IPS DF 4.7 (cell line): Measurements from ENCODE around the gene NEUROG1.
"Not testable (repeated sequence)": the region's sequence is repeated elsewhere in the genome, so short reads cannot be mapped to it uniquely, and the experiment has no call there.

Experiments
- DNase-seq: peaks from one replicate; pipeline ENCODE4 v3.0.0-alpha.2; 2013; ENCODE audit warnings: low spot score; ENCODE audit errors: extremely low read depth

NEUROG1 gene

DNA sequence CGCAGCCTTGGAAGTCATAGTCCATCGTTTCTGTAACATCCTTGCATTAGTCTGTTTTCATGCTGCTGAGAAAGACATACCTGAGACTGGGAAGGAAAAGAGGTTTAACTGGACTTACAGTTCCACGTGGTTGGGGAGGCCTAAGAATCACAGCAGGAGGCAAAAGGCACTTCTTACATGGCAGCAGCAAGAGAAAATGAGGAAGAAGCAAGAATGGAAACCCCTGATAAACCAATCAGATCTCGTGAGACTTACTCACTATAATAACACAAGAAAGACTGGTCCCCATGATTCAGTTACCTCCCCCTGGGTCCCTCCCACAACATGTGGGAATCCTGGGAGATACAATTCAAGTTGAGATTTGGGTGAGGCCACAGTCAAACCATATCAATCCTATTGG, 40.2 kb downstream of the NEUROG1 start:
- not testable (repeated sequence) for DNase-seq

DNA sequence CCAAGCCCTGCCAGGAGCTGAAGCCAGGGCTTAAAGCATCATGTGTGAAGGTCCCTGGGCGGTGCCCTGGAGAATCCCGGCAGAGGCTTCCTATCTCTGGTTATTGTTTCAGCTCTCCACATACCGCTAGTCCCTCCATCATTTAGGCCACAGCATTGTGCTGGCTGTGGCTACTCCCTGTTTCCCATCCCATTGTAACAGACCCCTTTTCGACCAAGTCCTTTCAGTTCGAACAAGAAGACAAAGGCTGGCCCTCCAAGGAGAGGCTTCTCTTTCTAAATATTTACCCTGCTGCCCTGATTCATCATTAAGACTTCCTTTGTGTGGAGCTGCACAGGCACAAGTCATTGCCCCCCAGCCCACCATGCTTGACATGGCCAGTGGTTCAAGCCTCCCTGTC, 41.6 kb downstream of the NEUROG1 start:
- DNase-seq: no peak

DNA sequence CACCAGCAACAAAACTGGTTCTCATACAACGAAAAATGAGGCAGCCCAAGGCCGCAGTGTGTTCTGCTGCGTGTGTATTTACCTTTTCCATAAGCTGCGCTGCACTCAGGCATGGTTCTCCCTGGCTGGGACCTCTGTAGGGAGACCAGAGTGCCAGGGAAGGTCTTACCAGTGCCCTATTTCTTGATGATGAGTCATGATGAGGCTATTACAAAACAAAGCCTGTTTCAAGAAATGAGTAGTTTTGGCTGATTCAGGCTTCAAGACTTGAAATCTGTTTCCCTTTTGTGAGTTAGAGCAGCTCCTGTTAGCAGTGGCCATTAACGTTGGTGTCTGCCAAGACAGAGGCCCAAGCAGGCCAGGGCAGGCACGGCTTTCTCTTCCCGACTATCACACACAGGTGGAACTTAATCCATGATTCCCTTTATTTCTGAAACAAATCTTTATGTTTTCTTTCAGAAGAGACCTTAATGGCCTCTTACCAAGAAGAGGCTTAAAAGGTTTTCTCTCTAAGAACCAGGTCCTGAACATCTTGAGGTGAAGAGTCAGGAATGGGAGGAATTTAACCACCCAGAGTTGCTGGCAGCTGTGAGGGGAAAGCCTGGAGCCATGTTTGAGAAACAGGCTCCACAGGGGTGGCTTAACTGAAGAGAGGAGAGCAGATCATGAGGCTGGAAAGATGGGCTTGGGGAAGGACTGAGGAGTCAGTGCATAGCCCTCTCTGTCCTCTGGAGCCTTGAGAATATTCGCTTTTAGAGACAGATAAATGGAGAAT, 42.2 kb downstream of the NEUROG1 start:
- DNase-seq: no peak

DNA sequence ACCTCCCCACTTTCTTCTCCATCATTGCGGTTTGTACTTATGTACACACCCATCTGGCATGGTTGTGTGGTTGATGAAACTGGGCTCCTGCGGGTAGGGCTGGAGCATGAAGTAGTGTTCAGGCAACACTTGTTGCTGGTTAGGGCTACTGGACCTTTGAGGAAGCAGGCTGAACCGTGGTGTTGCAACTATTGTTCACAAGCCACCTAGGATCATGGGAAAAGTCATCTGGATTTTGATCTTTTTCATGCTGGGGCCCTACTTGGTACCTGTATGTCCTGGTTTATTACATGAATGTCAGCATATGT, 43.5 kb downstream of the NEUROG1 start:
- no peak for DNase-seq

DNA sequence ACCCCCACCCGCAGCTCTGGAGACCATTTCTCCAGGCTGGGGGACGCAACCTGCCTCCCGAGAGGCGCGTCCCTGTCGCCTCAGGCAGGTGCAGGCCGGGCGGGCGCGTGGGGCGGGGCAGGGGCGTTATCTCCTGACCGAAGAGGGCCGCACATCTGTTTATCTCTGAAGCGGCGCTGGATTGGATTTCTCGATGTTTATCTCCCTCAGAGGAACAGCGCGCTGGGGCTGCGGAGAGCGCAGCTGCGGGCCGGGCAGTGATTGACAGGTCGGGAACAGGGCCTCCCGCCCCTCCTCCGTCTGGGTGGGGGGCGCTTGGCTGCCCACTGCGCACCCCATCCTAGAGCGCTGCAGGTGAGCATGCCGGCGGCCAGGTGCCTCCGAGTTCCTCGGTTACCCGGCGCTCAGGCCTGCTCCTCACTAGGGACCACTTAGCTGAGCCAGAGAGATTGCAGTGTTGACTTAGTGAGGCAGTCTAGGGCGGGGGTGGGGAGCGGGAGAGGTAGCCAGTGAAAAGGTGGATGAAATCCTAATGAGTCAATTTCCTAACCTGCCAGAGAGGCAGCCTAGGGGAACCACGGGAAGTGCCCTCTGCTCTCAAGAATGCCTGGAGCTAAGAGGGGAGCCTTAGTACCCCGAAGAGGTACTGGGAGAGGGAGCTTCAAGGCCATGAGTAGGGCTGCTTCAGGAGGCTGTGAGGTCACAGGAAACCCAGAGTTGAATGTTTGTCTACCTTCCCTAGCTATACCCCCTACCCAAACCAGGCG, 44.0 kb downstream of the NEUROG1 start:
- DNase-seq: no peak

DNA sequence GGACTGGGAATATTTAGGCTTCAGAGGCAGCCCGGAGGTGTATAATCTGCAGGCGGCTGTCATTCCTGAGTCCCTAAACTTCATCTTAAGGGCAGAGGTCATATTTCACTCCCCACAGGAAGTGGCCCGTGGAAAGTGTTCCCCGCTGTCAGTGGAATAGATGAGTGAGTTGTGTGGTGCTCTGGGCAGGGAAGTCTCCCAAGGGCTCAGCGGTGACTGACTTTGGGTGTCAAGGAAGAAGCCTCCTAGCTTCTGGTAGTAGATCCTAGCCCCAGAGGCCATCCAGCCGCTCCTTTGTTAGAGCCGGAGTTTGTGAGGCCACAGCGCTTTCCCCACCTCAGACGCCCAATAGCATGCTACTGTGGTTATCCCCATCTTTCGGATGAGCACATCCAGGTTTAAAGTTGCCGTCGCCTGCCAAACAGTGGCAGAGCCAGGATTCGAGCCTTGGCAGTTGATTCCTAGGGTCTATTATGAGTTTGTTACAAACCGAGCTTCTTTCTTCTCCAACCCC, 44.7 kb downstream of the NEUROG1 start:
- no peak for DNase-seq

DNA sequence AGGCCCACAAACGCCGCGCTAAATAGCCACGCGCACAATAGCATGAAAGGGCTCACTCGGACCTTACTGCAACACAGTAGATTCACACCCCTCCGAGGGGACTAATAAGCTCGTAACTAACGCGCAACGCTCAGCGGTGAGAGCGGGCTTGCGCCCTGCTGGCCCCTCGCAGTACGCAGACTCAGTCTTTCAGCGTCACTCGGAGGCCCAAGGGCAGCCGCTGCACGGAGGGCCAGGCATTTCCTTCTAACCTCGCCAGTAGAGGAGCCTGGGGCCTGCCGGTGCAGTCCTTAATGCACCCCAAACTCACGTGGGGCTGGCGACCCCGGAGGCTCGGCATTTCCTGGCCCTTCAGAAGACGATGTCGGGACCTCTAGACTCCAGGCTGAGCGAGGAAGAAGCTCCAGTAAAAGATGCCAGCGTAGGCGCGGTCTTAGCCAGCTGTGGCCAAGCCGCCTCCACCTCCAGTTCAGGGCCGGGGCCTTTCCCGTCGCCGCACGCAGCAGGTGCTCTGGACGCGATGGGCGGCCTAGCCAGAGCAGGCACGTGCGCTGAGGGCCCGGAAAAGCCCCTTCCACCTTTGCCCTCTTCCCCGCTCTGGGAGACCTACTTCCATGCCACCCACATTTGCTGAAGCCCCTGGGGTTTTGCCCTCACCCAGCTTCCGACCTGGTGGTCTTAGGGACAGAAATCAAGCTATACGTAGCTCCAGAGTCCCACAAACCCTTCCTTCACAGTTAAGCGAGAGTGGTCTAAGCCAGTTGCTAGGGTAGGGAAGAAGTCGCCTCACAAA, 45.3 kb downstream of the NEUROG1 start:
- DNase-seq: no peak

DNA sequence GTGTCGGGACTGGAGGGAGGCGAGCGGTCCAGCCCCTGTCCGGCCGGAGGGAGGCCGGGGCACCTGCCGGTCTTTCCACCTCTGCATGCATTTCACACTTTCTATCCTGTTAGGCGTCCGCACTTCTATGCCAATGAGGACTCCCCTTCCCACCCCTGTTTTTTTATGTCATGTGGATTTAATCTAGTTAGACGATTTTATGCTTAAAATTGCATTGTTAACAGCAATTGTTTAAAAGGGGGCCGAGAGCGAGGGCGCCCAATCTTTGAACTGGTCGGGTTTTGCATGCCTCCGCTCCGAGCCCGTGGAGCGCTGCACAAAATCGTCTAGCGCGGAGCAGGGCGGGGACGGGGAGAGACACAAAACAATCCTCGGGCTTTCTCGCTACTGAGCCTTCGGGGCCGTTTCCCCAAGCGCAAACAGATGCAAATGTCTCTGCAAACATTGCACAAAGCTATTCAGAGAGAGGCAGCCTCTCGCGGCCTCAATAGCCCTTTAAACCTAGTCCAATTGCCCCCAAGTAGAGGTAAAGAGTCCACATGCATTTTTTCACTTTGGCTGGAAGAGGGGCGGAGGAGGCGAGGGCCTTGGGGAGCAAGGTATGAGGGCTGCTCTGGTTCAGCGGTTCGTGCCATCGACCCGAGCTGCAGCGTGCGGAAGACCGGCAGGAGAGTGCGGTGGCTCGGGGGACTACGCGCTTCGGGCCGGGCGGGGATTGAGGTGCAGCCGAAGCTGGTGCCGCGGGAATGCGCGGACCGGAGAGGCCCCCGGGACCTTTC, 46.1 kb downstream of the NEUROG1 start:
- DNase-seq: no peak

DNA sequence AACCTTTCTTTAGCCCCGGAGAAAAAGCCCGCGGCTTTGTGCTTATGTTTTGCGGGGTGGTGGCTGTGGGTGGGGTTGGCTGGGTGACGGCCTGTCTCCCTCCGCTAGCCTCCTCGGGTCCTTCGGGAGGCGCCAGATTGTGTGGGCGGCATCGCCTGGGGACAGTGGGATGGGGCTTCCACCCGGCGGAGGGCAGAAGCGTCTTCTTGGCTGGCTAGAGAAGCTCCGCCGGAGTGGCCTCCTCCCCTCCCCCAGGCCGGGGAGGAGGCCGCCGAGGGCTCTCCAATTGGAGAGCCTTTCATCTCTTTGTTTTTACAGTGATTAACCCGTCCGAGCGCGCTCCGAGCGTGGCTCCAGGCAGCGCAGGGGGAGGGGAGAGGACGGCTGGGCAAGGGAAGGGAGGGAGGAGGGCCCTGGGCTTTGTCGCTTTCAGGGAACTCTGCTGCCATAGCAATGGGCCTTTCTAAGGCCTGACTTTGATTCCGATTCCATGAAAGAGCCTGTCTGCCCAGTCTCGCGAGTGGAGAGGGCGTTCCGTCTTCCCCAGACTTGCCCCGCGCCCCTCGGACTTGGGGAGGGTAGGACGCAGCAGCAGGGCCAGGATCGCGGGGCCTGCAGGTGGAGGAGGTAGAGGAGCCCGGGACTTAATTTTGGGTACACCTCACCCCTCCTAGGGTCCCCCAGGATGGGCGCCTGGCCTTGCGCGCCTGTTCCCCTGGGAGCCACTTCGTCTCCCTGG, 46.9 kb downstream of the NEUROG1 start:
- DNase-seq: no peak

DNA sequence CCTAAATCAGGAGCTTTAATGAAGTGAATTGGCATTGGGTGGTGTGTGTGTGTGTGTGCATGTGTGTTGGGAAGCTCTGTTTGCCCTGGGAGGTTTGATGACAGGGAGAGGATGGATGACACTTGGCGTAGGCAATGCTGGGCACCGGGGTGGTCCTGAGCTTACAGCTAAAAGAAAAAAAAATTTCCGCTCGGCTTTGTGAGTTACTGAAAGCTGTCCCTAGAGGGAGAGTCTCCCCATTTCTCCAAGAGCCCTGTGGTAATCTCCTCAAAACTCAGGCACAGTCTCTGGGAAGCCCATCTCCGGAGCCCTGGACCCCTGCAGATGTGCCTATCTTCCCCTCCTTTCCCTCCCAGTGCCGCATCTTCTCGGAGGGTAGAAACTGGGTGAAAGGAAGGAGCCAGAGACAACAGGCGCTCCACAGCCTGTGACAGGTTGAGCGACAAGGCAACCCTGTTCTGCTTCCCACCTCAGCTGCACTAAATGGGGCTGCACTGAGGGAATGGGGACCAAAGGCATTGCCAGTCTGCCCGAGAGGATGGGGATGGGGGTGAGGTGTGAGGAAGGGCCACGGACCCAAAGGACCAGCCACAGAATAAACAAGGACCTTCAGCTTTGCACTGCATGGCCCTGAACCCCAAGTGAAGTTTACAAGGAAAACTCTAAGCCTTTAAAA, 47.8 kb downstream of the NEUROG1 start:
- no peak for DNase-seq

DNA sequence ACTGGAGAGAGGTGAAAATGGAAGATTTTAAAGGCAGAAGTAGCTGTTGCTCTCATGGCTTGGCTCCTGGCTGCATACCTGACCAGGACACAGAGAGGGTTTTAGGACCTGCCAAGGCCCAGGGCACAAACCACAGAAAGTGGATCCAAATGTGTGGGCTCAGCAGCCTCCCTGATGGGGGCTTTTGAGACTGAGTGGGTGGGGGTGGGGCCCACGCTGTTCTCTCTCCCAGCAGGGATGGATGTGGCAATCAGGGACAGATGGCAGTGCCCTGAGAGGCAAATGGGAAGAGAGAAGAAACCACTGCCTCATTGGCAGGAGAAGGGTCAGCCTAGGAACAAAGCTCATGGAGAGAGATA, 48.7 kb downstream of the NEUROG1 start:
- DNase-seq: no peak

DNA sequence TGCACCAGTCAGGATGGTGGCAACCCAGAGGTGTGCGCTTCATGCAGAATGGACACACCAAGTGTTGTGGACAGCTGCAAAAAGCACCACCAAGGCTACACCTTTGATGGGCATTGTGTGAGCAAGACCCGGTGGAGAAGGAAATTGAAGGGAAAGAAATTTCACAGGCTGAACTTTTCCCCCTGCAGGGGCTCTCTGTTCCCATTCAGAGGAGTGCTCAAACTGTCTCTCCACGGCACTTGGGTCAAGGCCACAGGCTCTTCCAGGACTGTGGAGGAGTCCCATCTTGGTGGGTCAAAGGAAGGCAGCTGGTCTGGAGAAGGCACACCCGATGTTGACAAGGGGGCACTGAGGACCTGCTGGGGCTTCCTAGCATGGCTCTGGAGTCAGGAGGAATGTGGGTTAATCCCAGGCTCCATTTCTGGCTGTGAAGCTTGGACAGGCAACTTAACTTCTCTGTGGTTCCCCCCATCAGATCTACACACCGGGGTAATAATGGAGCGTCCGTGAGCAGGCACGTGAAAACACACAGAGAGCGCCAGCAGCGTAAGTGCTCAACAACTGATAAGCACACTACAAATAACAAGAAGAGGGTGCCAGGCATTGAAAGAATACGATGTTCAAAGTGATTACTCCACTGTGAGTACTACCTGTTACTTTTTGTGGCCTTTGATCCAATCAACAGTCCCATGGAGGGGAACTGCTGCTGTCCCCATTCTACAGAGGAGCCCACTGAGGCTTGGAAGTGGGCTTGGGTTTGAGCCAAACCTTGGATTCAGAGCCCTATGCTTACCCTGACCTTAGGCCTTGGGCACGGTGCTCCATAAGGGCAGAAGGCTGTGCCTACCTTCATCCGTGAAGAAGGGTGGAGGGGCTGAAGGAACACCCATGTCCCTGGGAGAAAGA, 49.4 kb downstream of the NEUROG1 start:
- no peak for DNase-seq

DNA sequence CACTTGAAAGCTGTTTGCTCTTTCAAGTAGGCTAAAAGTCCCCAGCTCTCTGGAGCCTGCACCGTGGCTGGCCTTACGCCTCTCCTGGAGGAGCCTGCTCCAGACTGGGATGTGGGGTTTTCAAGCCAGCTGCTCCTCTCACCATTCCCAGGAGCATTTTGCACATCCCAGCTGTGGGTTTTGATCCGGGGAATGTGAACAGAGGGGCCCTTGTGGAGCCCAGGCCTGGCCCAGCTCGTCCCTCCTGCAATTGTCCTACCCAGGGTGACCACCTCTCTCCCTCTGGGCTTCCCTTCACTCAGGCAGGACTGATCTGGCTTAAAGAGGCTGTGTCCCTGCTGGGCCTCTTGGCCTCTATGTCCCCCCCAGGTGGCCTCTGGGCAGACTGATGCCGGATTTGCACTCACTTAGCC, 51.1 kb downstream of the NEUROG1 start:
- DNase-seq: no peak
